Measurements from ENCODE around the gene PDE4B.
"Not testable (repeated sequence)": the region's sequence is repeated elsewhere in the genome, so short reads cannot be mapped to it uniquely, and the experiment has no call there.

The PDE4B gene

DNA sequence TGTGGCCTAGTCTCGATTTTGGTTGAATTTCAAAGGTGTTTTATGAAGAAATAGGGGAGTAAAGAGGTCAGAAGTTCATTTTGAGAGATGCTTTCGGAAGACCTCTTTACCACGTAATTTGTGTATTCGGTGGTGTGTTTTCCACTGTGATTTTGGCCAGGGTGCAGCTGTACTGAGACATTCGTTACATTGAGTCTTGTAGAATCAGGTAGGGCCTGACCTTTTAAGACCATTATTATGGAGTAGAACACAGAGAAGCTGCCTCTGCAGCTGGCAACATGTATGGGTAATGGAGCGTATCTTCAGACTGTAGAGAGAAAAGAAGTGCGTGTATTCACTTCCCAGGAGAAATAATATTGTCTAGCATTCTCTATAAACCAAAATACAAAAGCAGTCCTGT, 326.5 kb downstream of the PDE4B start:
- Histone ChIP-seq H3K4me1 (no peaks in the 10 kb centered on the region), H3K36me3 (no peaks in the 10 kb centered on the region), H3K9me3 (no peaks in the 10 kb centered on the region), H3K27me3 (no peaks in the 10 kb centered on the region), H3K4me3 (ENCODE audit: low read depth, low read length) (no peak overlapping the region)
- TF ChIP-seq, protein P1, sequence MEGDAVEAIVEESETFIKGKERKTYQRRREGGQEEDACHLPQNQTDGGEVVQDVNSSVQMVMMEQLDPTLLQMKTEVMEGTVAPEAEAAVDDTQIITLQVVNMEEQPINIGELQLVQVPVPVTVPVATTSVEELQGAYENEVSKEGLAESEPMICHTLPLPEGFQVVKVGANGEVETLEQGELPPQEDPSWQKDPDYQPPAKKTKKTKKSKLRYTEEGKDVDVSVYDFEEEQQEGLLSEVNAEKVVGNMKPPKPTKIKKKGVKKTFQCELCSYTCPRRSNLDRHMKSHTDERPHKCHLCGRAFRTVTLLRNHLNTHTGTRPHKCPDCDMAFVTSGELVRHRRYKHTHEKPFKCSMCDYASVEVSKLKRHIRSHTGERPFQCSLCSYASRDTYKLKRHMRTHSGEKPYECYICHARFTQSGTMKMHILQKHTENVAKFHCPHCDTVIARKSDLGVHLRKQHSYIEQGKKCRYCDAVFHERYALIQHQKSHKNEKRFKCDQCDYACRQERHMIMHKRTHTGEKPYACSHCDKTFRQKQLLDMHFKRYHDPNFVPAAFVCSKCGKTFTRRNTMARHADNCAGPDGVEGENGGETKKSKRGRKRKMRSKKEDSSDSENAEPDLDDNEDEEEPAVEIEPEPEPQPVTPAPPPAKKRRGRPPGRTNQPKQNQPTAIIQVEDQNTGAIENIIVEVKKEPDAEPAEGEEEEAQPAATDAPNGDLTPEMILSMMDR (IDR thresholded peaks at IDR 0.05; ENCODE audit: low read depth, low read length), result no peak
- DNase-seq, result no peak

- Histone ChIP-seq H3K4me3 (ENCODE audit: low read depth, low read length) (no peak overlapping the region), H3K4me1 (no peaks in the 10 kb centered on the region), H3K27me3 (no peaks in the 10 kb centered on the region), H3K36me3 (no peaks in the 10 kb centered on the region), H3K9me3 (no peaks in the 10 kb centered on the region)
- TF ChIP-seq, protein P1 (IDR thresholded peaks at IDR 0.05; ENCODE audit: low read depth, low read length), result no peak
- no peak for DNase-seq
Observed at GRCh38 chr1:66124670-66125069, 332.0 kb downstream of the PDE4B start.

DNA sequence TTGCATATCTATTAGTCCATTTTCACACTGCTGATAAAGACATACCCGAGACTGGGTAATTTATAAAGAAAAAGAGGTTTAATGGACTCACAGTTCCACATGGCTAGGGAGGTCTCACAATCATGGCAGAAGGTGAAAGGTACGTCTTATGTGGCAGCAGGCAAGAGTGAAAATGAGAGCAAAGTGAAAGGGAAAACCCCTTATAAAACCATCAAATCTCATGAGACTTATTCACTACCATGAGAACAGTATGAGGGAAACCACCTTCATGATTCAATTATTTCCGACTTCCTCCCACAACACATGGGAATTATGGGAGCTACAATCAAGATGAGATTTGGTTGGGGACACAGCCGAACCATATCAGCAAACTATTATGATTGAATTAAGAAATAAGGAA, 335.9 kb downstream of the PDE4B start:
- H3K27me3 ChIP-seq, result not testable (repeated sequence)

GRCh38 chr1:66132324-66132723, 339.6 kb downstream of the PDE4B start:
- Histone ChIP-seq H3K4me3 (ENCODE audit: low read depth, low read length) (no peak overlapping the region), H3K36me3 (no peaks in the 10 kb centered on the region), H3K27me3 (no peaks in the 10 kb centered on the region), H3K4me1 (no peaks in the 10 kb centered on the region), H3K9me3 (no peaks in the 10 kb centered on the region)
- TF ChIP-seq, protein P1 (IDR thresholded peaks at IDR 0.05; ENCODE audit: low read depth, low read length), result no peak
- DNase-seq, result no peak

More for the DNA sequence above, 335.9 kb downstream of the PDE4B start:
- H3K9me3 ChIP-seq; H3K36me3 ChIP-seq; H3K4me3 ChIP-seq (ENCODE audit: low read depth, low read length); H3K4me1 ChIP-seq; DNase-seq: not testable (repeated sequence)

- no peaks in the 10 kb centered on the region for H3K4me1 ChIP-seq
- no peak for DNase-seq
- H3K4me3 ChIP-seq (ENCODE audit: low read depth, low read length), result no peak overlapping the region
- H3K27me3 ChIP-seq, result no peaks in the 10 kb centered on the region
- no peaks in the 10 kb centered on the region for H3K9me3 ChIP-seq
- TF ChIP-seq, protein P1 (IDR thresholded peaks at IDR 0.05; ENCODE audit: low read depth, low read length), result no peak
- H3K36me3 ChIP-seq, result no peaks in the 10 kb centered on the region
Observed at GRCh38 chr1:66134004-66134403, 341.3 kb downstream of the PDE4B start.

DNA sequence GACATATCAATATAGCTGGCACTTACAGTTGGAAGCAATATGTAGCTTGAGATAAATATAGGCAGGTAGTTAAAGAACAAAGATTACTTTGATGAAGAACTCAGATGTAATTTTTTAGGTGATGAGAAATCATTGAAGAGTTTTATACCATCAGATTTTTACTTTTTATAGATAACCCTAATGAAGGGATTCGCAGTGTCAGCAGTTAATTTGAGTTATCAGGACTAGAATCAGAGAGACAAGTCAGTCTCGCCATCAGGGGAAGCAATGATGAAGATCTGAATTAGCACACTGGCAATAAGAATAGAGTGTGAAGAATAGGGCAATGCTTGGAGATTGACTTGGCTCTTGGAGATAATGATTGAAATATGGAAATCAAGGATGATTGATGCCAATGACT, 342.5 kb downstream of the PDE4B start:
- TF ChIP-seq, protein P1 (IDR thresholded peaks at IDR 0.05; ENCODE audit: low read depth, low read length), result no peak
- DNase-seq, result no peak
- no peak overlapping the region for H3K4me3 ChIP-seq (ENCODE audit: low read depth, low read length)
- no peaks in the 10 kb centered on the region for H3K9me3 ChIP-seq
- H3K4me1 ChIP-seq, result no peaks in the 10 kb centered on the region
- no peaks in the 10 kb centered on the region for H3K36me3 ChIP-seq
- no peaks in the 10 kb centered on the region for H3K27me3 ChIP-seq

GRCh38 chr1:66136423-66136822, 343.7 kb downstream of the PDE4B start:
- H3K36me3 ChIP-seq; H3K4me3 ChIP-seq (ENCODE audit: low read depth, low read length); H3K4me1 ChIP-seq; DNase-seq; H3K27me3 ChIP-seq; H3K9me3 ChIP-seq: not testable (repeated sequence)

Data from BE2C (cell line).